GM19240 (cell line): ENCODE data around the gene ANKRD34B.

Experiments used
- DNase-seq: peaks from one replicate; pipeline ENCODE4 v3.0.0; 2011; ENCODE audit warnings: low spot score; ENCODE audit not compliant: insufficient read length

The ANKRD34B gene

DNA sequence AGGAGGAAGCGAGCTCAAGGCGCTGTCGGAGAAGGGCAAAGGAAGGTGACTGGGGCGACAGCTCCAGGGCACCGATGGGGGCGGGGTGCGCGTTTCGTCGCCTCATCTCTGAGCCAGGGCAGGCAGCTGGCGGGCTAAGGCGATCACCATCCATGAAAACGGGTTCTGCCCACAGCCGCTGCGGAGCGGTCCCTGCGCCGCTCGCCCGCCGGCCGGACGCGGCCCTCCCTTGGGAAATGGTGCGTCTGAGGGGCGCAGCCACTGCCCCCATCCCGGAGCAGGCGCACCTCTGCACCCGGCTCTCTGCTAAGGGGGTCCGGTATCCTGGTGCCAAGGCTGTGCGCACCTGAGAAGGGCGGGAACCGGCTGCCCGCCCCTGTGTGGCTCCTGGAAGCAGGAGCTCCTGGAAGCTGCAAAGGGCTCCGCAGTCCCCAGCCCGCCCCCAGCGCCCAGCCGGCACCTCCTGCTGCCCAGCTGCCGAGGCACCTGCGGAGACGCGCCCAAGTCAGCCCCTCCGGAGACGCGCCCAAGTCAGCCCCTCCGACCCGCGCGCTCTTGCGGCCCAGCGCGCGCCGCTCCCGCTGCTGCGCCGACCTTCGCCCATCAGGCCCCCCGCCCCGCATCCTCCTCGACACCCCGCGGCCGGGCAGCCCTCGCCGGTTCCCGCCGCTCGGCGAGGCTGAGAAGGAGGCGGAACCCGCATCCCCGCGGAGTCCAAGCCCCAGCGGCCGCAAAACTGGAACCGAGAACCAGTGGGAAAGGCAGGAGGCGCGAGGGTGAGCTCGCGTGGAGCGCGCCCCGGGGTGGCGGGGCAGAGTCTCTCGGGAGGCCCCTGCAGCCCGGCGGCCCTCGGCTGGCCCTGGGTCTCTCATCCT is 757 bp downstream of the ANKRD34B start:
- DNase-seq, result no peak

- no peak for DNase-seq
Observed at GRCh38 chr5:80568251-80568650, 1.8 kb downstream of the ANKRD34B start.

DNA sequence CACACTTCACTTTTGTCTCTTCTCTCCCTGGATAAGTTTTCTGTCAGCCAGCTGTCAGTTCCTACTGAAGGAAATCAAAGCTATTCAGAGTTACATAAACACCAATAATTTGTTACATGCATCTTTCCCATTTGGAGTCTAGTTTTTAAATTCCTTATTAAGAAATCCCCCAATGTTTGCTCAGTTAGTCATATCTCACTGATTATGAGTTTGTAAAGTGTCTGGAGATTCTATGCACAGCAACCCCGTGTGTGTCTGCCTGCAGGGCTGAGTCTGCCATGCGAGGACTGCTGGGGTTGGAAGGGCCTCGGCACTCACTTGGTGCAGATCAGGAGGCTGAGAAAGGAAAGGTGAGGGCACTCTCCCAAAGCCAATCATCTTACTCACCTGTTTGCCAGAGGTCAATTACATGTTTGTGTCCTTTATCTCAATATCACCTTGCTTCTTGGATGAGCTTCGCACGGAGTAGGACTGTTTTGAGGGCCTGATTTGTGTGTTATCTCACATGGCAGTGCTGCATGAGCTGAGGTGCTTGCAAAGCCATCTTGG is 3.3 kb downstream of the ANKRD34B start:
- DNase-seq, result no peak

- no peak for DNase-seq
Observed at GRCh38 chr5:80565330-80565729, 4.8 kb downstream of the ANKRD34B start.

GRCh38 chr5:80559244-80559643 is 10.8 kb downstream of the ANKRD34B start:
- DNase-seq, result no peak

- DNase-seq, result no peak
Observed at GRCh38 chr5:80555099-80555498, 15.0 kb downstream of the ANKRD34B start.

DNA sequence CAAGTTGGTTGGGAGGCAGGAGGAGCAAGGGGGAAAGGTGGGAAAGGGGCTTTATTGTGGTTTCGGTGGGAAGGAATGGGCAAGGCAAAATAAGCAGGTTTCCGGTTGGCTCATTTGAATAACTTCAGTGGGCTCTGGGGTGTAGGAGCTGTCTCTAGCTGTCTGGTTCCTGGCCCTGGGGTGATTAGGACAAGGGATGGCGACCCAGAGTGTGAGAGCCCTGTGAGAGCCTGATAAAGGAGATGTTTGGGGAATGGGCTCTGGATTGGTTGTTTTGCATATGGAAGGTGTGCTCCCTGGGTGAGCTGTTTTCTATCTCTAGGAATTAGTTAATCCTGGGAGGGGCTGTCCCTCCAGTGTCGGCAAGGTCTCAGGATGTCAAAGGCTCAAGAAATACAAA is 15.4 kb downstream of the ANKRD34B start:
- DNase-seq, result no peak

- no peak for DNase-seq
Observed at GRCh38 chr5:80541392-80541791, 28.7 kb downstream of the ANKRD34B start.

DNA sequence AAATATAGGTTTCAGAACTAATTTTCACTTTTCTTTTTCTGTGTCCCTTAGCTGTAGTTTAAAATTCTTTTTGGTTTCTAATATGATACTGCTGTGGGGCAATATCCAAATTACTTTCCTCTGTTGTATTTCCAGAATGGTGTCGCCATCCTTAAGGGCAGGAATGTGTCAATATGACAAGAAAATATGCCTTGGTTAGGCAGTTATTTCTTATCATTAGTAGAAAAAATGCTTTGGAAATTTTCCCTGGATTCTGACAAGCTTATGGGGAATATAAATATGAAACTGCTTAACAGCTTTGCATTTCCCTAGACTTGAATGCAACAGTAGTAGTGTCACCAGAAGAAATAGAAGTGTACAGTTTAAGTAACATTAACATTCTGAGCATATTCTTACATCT is 29.4 kb downstream of the ANKRD34B start:
- no peak for DNase-seq

- DNase-seq, result no peak
Observed at GRCh38 chr5:80516826-80517225, 53.3 kb downstream of the ANKRD34B start.

GRCh38 chr5:80509362-80509761 is 60.7 kb downstream of the ANKRD34B start:
- no peak for DNase-seq

DNA sequence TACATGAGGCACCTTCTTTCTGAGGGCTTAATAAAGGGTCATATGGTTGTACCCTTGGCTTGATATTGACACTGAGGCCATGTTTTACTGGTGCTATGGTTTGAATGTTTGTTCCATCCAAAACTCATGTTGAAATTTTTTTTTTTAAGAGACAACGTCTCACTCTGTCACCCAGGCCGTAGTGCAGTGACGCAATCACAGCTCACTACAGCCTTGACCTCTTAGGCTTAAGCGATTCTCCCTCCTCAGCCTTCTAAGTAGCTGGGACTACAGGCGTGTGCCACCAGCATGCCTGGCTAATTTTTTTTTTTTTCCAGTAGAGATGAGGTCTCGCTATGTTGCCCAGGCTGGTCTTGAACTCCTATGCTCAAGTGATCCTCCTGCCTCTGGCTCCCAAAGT is 61.2 kb downstream of the ANKRD34B start:
- DNase-seq, result no peak

DNA sequence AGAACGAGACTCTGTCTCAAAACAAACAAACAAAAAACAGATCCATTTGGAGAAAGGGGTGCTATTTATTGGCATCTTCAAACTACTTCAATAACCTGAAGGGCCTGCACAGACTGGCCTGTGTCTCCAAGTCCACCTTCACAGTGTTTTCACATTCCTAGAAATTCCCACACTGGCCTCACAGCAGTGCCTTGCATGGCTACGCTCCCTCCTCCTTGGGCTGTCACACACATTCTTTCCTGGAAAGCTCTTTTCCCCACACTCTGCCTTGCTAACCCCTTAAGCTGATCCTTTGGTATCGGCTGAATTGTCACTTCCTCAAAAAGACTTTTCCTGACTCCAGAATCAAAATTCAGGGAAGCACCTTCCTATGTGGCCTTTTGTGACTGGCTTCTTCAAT is 62.4 kb downstream of the ANKRD34B start:
- DNase-seq, result no peak
